H1 (cell line): ENCODE measurements around the gene ASB13. TPM values are rescaled to one million over a fixed set of nuclear protein-coding genes. Genes with fewer than 3 reads are reported as not detected.

Experiments
- BRCA1 ChIP-seq: IDR thresholded peaks from 2 replicates; pipeline ENCODE4 v1.6.1; 2012; ENCODE audit warnings: low read depth, low read length, improper control_type of control experiment
- KDM4A ChIP-seq: IDR thresholded peaks from one replicate; pipeline ENCODE4 v1.7.1; 2012; ENCODE audit warnings: low read depth, mild to moderate bottlenecking, moderate library complexity, low read length, inconsistent platforms; ENCODE audit not compliant: severe bottlenecking
- SP4 ChIP-seq: IDR thresholded peaks from 2 replicates; pipeline ENCODE4 v1.6.1; 2012; ENCODE audit warnings: low read length, inconsistent platforms
- TAF7 ChIP-seq: optimal IDR thresholded peaks from 2 replicates; pipeline ENCODE3; 2011; ENCODE audit warnings: low read depth, mild to moderate bottlenecking, inconsistent platforms, low read length, moderate library complexity, borderline replicate concordance
- polyA plus RNA-seq, 7 experiments: library from polyadenylated mRNA; depleted of rRNA in 3 of 7; stranded (reverse) in 5 of 7; unstranded in 2 of 7; fragments of >200 nt in 5 of 7; fragments of 200-250 nt in 2 of 7; gene quantifications; 1 replicate in 5 of 7; 2 replicates in 1 of 7; 4 replicates in 1 of 7; pipeline versions ENCODE4 v1.2.1 to v1.2.3, GENCODE V29; 2011 to 2013; ENCODE audit warnings: missing spikeins in 2 of 7, mixed read lengths in 2 of 7
- total RNA-seq: library from RNA; stranded (reverse); fragmentation: NEBNext Ultra II Directional; extraction: Animal tissue kit (Norgen Biotek cat#: 25700); gene quantifications from 2 replicates; pipeline ENCODE4 v1.2.1, GENCODE V29; 2021

The ASB13 gene
- total and polyA plus RNA-seq, 2 of the 8 experiments (the other 6 are each of a cell fraction or from before 2014, with no cell fraction given), result 12.3 to 20.2 TPM

DNA sequence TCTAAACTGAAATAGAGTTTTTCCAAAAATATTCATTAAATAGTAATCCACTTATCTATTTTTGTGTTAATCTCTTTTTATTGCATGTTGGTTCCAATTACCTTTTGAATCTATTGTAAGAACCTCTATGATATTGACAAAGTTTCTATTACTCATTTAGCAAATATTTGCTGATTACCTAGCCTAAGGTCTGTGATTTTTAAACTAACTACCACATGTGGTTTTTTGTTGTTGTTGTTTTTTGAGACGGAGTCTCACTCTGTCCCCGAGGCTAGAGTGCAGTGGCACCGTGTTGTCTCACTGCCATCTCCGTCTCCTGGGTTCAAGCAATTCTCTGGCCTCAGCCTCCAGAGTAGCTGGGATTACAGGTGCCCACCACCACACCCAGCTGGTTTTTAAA is 2.0 kb upstream of the ASB13 start (continued):
- TF ChIP-seq TAF7, result no peak
- no peak for TF ChIP-seq BRCA1
- no peak for TF ChIP-seq SP4
- no peak for TF ChIP-seq KDM4A
